Astrocyte (in vitro differentiated cells and primary cell): Measurements from ENCODE around the gene HOXA11.

Source experiments
- EZH2 ChIP-seq: IDR thresholded peaks from 2 replicates; pipeline ENCODE4 v1.6.1; 2012; ENCODE audit warnings: mild to moderate bottlenecking, low read length, inconsistent platforms; ENCODE audit not compliant: insufficient read depth
- TF ChIP-seq, protein P1 (sequence below): IDR thresholded peaks from 2 replicates; pipeline ENCODE4 v1.5.1; 2011; ENCODE audit warnings: low read depth, mild to moderate bottlenecking, inconsistent platforms, low read length, moderate library complexity; ENCODE audit not compliant: insufficient read depth

DNA sequence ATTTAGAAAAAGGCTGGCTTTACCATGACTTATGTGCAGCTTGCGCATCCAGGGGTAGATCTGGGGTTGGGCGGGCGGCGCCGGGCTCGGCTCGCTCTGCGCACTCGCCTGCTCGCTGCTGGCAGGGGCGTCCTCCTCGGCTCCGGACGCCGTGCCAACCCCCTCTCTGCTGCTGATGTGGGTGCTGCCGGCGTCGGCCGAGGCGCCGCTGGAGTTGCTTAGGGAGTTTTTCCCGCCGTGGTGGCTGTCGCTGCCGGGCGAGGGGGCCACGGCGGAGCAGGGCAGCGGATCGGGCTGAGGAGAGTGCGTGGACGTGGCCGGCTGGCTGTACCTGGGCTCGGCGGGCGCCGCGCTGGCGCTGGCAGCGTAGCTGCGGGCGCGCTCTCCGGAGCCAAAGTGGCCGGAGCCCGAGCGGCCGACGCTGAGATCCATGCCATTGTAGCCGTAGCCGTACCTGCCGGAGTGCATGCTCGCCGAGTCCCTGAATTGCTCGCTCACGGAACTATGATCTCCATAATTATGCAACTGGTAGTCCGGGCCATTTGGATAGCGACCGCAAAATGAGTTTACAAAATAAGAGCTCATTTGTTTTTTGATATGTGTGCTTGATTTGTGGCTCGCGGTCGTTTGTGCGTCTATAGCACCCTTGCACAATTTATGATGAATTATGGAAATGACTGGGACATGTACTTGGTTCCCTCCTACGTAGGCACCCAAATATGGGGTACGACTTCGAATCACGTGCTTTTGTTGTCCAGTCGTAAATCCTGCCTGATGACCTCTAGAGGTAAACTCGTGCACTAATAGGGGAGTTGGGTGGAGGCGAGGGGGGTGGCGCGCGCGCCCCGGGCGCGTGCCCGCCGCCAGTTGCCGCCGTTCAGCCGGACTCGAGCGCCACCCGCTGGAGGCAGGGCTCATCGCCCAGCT lies 41.7 kb downstream of the HOXA11 start, which contains the start of gene HOXA5:
- TF ChIP-seq, protein P1, sequence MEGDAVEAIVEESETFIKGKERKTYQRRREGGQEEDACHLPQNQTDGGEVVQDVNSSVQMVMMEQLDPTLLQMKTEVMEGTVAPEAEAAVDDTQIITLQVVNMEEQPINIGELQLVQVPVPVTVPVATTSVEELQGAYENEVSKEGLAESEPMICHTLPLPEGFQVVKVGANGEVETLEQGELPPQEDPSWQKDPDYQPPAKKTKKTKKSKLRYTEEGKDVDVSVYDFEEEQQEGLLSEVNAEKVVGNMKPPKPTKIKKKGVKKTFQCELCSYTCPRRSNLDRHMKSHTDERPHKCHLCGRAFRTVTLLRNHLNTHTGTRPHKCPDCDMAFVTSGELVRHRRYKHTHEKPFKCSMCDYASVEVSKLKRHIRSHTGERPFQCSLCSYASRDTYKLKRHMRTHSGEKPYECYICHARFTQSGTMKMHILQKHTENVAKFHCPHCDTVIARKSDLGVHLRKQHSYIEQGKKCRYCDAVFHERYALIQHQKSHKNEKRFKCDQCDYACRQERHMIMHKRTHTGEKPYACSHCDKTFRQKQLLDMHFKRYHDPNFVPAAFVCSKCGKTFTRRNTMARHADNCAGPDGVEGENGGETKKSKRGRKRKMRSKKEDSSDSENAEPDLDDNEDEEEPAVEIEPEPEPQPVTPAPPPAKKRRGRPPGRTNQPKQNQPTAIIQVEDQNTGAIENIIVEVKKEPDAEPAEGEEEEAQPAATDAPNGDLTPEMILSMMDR = peak; percentile 19
- TF ChIP-seq EZH2 = no peak
